ENCODE measurements around the gene MAST2.
"Not testable (repeated sequence)": the region's sequence is repeated elsewhere in the genome, so short reads cannot be mapped to it uniquely, and the experiment has no call there.

MAST2 gene

GRCh38 chr1:46034601-46035516 lies 231.4 kb downstream of the MAST2 start:
- no peak for DNase-seq

GRCh38 chr1:46036894-46037839 lies 233.8 kb downstream of the MAST2 start:
- peak; percentile 88 for DNase-seq

GRCh38 chr1:46039571-46040052 lies 236.2 kb downstream of the MAST2 start:
- peak; percentile 25 for DNase-seq

GRCh38 chr1:46041551-46041950 lies 238.1 kb downstream of the MAST2 start:
- DNase-seq = no peak

GRCh38 chr1:46041974-46042373 lies 238.6 kb downstream of the MAST2 start:
- no peak for DNase-seq

GRCh38 chr1:46043458-46044017 lies 240.1 kb downstream of the MAST2 start:
- peak; percentile 59 for DNase-seq

GRCh38 chr1:46044116-46044515 lies 240.7 kb downstream of the MAST2 start:
- DNase-seq = no peak

GRCh38 chr1:46053734-46054133 lies 250.3 kb downstream of the MAST2 start:
- DNase-seq = no peak

- no peak for DNase-seq
Measured at GRCh38 chr1:46056325-46056724, 252.9 kb downstream of the MAST2 start.

GRCh38 chr1:46057215-46057614 lies 253.8 kb downstream of the MAST2 start:
- DNase-seq = not testable (repeated sequence)

GRCh38 chr1:46057781-46058180 lies 254.4 kb downstream of the MAST2 start:
- no peak for DNase-seq

- no peak for DNase-seq
Measured at GRCh38 chr1:46058936-46059335, 255.5 kb downstream of the MAST2 start.

GRCh38 chr1:46061146-46061545 lies 257.7 kb downstream of the MAST2 start:
- DNase-seq = no peak

- DNase-seq = peak; percentile 76
Measured at GRCh38 chr1:46062651-46063319, 259.4 kb downstream of the MAST2 start.

GRCh38 chr1:46064708-46065107 lies 261.3 kb downstream of the MAST2 start:
- peak; percentile 27 for DNase-seq

- peak; percentile 35 for DNase-seq
Measured at GRCh38 chr1:46065405-46065804, 262.0 kb downstream of the MAST2 start.

- no peak for DNase-seq
Measured at GRCh38 chr1:46067652-46068051, 264.2 kb downstream of the MAST2 start.

GRCh38 chr1:46068525-46068924 lies 265.1 kb downstream of the MAST2 start:
- DNase-seq = no peak

- peak; percentile 94 for DNase-seq
Measured at GRCh38 chr1:46070164-46070814, 266.9 kb downstream of the MAST2 start.

GRCh38 chr1:46072975-46073374 lies 269.6 kb downstream of the MAST2 start:
- DNase-seq = peak; percentile 10

GRCh38 chr1:46076343-46076742 lies 272.9 kb downstream of the MAST2 start:
- DNase-seq = no peak

- no peak for DNase-seq
Measured at GRCh38 chr1:46077644-46078043, 274.2 kb downstream of the MAST2 start.
